ENCODE measurements around the gene SYNM. TPM values are rescaled to one million over a fixed set of nuclear protein-coding genes. Genes with fewer than 3 reads are reported as not detected.
"Not testable (repeated sequence)": the region's sequence is repeated elsewhere in the genome, so short reads cannot be mapped to it uniquely, and the experiment has no call there.

The SYNM gene
- total RNA-seq, 4 donors from 2014 or later: 6.0 to 38.5 (median 15.6) TPM

- Histone ChIP-seq H3K27ac (peak overlapping the region; percentile 44 to 85 (median 54)), H3K9me3 (no peaks in the 10 kb centered on the region), H3K4me3 (peak overlapping the region; percentile 31 to 52 (median 49))
Measured at GRCh38 chr15:99059010-99059981, 45.6 kb upstream of the SYNM start.

GRCh38 chr15:99060186-99060585, 44.7 kb upstream of the SYNM start:
- not testable (repeated sequence) for H3K27ac ChIP-seq, H3K27me3 ChIP-seq, H3K4me3 ChIP-seq, H3K36me3 ChIP-seq, H3K4me1 ChIP-seq, H3K9me3 ChIP-seq, DNase-seq

More at GRCh38 chr15:99059010-99059981, 45.6 kb upstream of the SYNM start:
- no peaks in the 10 kb centered on the region for H3K36me3 ChIP-seq
- peak; percentile 17 to 74 (median 71) for DNase-seq
- TF ChIP-seq CTCF (IDR thresholded peaks at IDR 0.05): peak; percentile 43 to 74 (median 68)
- TF ChIP-seq POLR2A (IDR thresholded peaks at IDR 0.05): no peak
- peaks cover 0 to 7% (median 0%) of the 10 kb centered on the region in 4 donors for H3K4me1 ChIP-seq
- H3K27me3 ChIP-seq: no peaks in the 10 kb centered on the region

- Histone ChIP-seq H3K36me3 (no peaks in the 10 kb centered on the region), H3K27me3 (no peaks in the 10 kb centered on the region), H3K4me1 (peaks cover 0 to 7% (median 0%) of the 10 kb centered on the region in 4 donors), H3K4me3 (no peak overlapping the region), H3K9me3 (no peaks in the 10 kb centered on the region), H3K27ac (no peak overlapping the region)
- TF ChIP-seq CTCF (IDR thresholded peaks at IDR 0.05): no peak
- no peak for TF ChIP-seq POLR2A (IDR thresholded peaks at IDR 0.05)
- no peak for DNase-seq
Measured at GRCh38 chr15:99062226-99062625, 42.7 kb upstream of the SYNM start.

GRCh38 chr15:99068186-99068585, 36.7 kb upstream of the SYNM start:
- no peak for DNase-seq
- TF ChIP-seq CTCF (IDR thresholded peaks at IDR 0.05) (no peak), POLR2A (IDR thresholded peaks at IDR 0.05) (no peak)
- H3K27me3 ChIP-seq: no peaks in the 10 kb centered on the region
- no peak overlapping the region for H3K27ac ChIP-seq
- no peaks in the 10 kb centered on the region for H3K9me3 ChIP-seq
- H3K4me3 ChIP-seq: no peak overlapping the region
- no peaks in the 10 kb centered on the region for H3K36me3 ChIP-seq
- H3K4me1 ChIP-seq: no peaks in the 10 kb centered on the region

GRCh38 chr15:99070208-99070607, 34.7 kb upstream of the SYNM start:
- H3K27me3 ChIP-seq: no peaks in the 10 kb centered on the region
- no peaks in the 10 kb centered on the region for H3K4me1 ChIP-seq
- TF ChIP-seq POLR2A (IDR thresholded peaks at IDR 0.05) (no peak), CTCF (IDR thresholded peaks at IDR 0.05) (no peak)

GRCh38 chr15:99071091-99071680, 33.7 kb upstream of the SYNM start:
- Histone ChIP-seq H3K36me3 (no peaks in the 10 kb centered on the region), H3K4me3 (no peak overlapping the region), H3K27me3 (no peaks in the 10 kb centered on the region), H3K27ac (no peak overlapping the region), H3K4me1 (no peaks in the 10 kb centered on the region), H3K9me3 (no peaks in the 10 kb centered on the region)
- TF ChIP-seq CTCF (IDR thresholded peaks at IDR 0.05) (no peak), POLR2A (IDR thresholded peaks at IDR 0.05) (no peak)
- DNase-seq: no peak

More at GRCh38 chr15:99070208-99070607, 34.7 kb upstream of the SYNM start:
- Histone ChIP-seq H3K27ac (no peak overlapping the region), H3K9me3 (no peaks in the 10 kb centered on the region), H3K36me3 (no peaks in the 10 kb centered on the region), H3K4me3 (no peak overlapping the region)
- no peak for DNase-seq

Data from Peyer's patch (tissue), 4 donors.